Fibroblast of villous mesenchyme (primary cell): ENCODE results near the gene ADCY9. TPM values are rescaled to one million over a fixed set of nuclear protein-coding genes. Genes with fewer than 3 reads are reported as not detected.

ENCODE experiments used
- DNase-seq: peaks from one replicate; pipeline ENCODE4 v3.0.0-alpha.2; 2010; ENCODE audit warnings: low read depth
- H3K4me3 ChIP-seq: 2 replicates; pipeline ENCODE4 v1.5.1; 2011; ENCODE audit warnings: low read depth, mild to moderate bottlenecking, low read length
- total RNA-seq: library from RNA; depleted of rRNA; stranded (reverse); fragments of >200 nt; gene quantifications from 2 replicates; pipeline ENCODE4 v1.2.3, GENCODE V29; 2012
- TF ChIP-seq, protein P1 (sequence below): IDR thresholded peaks from 2 replicates; pipeline ENCODE4 v1.5.1; 2012; ENCODE audit warnings: low read depth, mild to moderate bottlenecking, low read length; ENCODE audit not compliant: insufficient read depth

Gene ADCY9
- total RNA-seq, 1 donor: 38.0 TPM

DNA sequence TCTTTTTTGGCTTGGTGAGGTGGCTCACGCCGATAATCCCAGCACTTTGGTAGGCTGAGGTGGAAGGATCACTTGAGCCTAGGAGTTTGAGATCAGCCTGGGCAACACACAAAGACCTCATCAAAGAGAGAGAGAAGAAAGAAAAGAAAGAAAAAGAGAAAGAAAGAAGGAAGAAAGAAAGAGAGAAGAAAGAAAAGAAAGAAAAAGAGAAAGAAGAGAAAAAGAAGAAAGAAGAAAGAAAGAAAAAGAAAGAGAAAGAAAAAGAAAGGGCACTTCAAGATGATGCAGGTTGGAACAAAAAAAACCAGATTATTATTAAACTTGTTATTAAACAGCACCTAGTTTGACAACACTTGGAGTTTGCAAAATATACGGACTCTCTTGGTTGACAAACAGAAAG lies 21.2 kb upstream of the ADCY9 start:
- H3K4me3 ChIP-seq: no peak overlapping the region
- no peak for DNase-seq
- TF ChIP-seq, protein P1, sequence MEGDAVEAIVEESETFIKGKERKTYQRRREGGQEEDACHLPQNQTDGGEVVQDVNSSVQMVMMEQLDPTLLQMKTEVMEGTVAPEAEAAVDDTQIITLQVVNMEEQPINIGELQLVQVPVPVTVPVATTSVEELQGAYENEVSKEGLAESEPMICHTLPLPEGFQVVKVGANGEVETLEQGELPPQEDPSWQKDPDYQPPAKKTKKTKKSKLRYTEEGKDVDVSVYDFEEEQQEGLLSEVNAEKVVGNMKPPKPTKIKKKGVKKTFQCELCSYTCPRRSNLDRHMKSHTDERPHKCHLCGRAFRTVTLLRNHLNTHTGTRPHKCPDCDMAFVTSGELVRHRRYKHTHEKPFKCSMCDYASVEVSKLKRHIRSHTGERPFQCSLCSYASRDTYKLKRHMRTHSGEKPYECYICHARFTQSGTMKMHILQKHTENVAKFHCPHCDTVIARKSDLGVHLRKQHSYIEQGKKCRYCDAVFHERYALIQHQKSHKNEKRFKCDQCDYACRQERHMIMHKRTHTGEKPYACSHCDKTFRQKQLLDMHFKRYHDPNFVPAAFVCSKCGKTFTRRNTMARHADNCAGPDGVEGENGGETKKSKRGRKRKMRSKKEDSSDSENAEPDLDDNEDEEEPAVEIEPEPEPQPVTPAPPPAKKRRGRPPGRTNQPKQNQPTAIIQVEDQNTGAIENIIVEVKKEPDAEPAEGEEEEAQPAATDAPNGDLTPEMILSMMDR: no peak

DNA sequence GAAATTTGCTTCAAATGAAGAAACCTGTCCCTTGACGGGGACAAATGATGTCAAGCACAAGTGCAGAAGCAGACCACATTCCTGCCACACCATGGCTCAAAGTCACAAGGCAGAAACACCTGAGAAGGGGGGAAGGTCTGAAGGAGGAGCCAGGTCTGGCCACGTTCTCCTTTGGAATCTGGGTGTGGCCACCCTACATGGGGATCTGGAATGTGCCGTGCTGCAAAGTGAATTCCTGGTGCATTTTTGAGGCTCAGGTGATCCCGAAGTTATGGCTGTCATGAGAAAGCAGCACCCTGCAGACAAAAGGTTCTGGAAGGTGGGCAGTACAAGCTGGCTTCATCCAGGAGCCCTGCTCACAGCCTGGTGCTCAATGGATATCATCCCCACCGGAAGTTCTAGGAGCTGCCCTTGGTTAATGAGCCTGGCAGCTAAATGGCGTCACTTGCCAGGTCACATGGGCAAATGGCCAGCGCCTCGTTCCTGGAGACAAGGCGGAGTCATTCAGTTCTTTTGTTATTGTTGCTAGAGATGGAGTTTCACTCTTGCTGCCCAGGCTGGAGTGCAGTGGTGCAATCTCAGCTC lies 20.1 kb upstream of the ADCY9 start:
- H3K4me3 ChIP-seq: no peak overlapping the region
- no peak for DNase-seq
- TF ChIP-seq, protein P1: no peak

DNA sequence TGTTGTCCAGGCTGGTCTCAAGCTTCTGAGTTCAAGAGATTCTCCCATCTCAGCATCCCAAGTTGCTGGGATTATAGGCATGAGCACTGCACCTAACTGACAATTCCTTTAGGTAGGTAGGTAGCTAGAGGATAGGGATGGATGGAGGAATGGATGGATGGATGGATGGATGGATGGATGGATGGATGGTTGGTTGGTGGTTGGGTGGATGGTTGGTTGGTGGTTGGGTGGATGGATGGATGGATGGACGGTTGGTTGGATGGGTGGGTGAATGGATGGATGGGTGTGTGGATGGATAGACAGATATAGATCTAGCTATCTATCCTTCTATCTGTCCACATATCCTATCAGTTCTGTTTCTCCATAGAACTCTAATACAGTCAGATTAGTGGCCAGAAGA lies 19.3 kb upstream of the ADCY9 start:
- no peak for DNase-seq
- TF ChIP-seq, protein P1: no peak
- H3K4me3 ChIP-seq: no peak overlapping the region

DNA sequence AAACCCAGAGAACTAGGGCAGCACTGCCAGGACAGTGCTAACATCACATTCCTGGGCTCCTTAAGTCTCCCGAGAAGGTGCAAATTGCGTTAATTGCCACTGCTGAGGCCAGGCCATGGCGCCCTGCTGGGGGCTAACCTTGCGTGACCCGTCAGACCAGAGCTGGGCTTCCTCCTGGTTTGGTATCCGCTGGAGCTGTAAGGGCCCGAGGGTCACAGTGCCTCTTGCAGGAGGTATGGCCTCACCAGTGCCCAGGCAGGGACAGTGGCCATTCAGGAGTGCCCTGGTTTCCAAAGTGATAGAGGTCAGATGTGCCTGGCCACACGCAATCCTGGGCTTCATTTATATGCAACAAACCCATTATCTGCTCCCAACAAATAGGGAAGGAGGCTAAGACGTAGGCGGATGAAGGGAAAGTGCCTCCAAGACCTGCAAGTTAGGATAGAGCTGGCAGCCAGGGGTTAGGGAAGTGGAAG lies 17.7 kb upstream of the ADCY9 start:
- TF ChIP-seq, protein P1: no peak
- no peak for DNase-seq
- no peak overlapping the region for H3K4me3 ChIP-seq

DNA sequence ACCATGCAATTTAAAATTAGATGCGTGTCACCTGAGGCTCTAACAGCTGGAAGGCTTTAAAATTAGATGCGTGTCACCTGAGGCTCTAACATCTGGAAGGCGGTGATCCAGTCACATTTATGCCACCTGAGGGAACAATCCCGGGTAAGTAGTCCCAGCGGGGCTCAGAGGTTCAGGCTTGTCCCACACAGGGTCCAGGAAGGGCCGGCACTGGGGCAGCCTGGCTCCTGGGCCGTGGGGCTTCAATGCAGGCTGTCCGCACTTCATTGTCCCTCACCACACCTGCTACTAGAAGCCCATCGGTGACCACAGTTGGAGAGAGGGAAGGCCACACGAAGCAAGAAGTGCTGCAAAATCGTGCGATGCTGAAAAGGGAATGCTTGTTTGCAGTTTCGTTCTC lies 15.4 kb upstream of the ADCY9 start:
- no peak overlapping the region for H3K4me3 ChIP-seq
- DNase-seq: no peak
- TF ChIP-seq, protein P1: no peak

DNA sequence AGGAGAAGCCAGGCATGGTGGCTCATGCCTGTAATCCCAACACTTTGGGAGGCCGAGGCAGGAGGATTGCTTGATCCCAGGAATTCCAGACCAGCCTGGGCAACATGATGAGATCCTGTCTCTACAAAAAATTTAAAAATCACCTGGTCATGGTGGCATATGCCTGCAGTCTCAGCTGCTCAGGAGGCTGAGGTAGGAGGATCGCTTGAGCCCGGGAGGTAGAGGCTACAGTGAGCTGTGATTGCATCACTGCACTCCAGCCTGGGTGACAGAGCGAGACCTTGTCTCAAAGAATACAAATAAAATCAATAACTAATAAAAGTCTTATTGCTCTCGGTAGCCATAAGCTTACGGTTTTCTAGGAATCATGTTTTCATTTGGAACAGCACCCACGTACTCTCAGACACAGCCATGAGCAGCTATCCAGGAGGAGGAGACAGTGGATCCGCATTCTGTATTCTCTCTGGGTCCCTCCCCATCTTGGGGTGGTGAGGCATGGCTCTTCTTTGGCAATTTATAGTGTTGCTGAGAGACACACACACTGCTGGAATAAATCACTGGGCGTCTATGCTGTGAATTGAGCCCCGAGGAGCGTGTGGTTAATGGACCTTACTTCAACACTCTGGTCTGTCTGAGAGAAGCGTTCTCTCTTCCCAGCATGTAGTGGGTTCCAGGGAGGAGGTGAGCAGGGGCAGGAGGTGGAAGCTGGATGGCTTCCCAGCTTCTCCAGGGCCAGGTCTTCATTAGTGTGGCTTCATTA lies 8.5 kb upstream of the ADCY9 start:
- TF ChIP-seq, protein P1: no peak
- no peak overlapping the region for H3K4me3 ChIP-seq
- DNase-seq: no peak
